Sigmoid colon (tissue), 4 donors: ENCODE results near the gene ARHGEF5.
"Not testable (repeated sequence)": the region's sequence is repeated elsewhere in the genome, so short reads cannot be mapped to it uniquely, and the experiment has no call there.

Source experiments
- CTCF ChIP-seq, 4 experiments: fragments of 450-650 bp in 3 of 4; fragments of 200-600 bp in 1 of 4; IDR thresholded peaks; one replicate each; pipeline ENCODE4 v1.5.1; 2016 to 2019; ENCODE audit warnings: antibody characterized with exemption in 4 of 4, mild to moderate bottlenecking in 3 of 4, moderate library complexity in 2 of 4
- EP300 ChIP-seq, 4 donors: sonication (generic); formaldehyde crosslinking; IDR thresholded peaks; one replicate each; pipeline ENCODE4 v1.6.1; 2017; ENCODE audit warnings: antibody characterized with exemption in 4 of 4
- POLR2A ChIP-seq, 2 donors: fragments of 450-650 bp; IDR thresholded peaks; one replicate each; pipeline ENCODE4 v1.6.1; 2016; ENCODE audit warnings: antibody characterized with exemption in 2 of 2, mild to moderate bottlenecking in 2 of 2, moderate library complexity in 2 of 2
- POLR2AphosphoS5 ChIP-seq, 4 donors: sonication (generic); formaldehyde crosslinking; IDR thresholded peaks; one replicate each; pipeline ENCODE4 v1.6.1; 2017; ENCODE audit warnings: antibody characterized with exemption in 4 of 4

- TF ChIP-seq POLR2A, EP300, CTCF, POLR2AphosphoS5 (IDR thresholded peaks at IDR 0.05): not testable (repeated sequence)
Measured at GRCh38 chr7:144356860-144357259, 1.7 kb downstream of the ARHGEF5 start.
